Gastrocnemius medialis (tissue), 4 donors: ENCODE data around the gene AKAP17A.
"Not testable (repeated sequence)": the region's sequence is repeated elsewhere in the genome, so short reads cannot be mapped to it uniquely, and the experiment has no call there.

ENCODE experiments used
- POLR2A ChIP-seq, 2 donors: fragments of 450-650 bp; IDR thresholded peaks; one replicate each; pipeline ENCODE4 v1.6.1; 2017; ENCODE audit warnings: antibody characterized with exemption in 2 of 2, mild to moderate bottlenecking in 2 of 2, moderate library complexity in 2 of 2
- TF ChIP-seq, protein P1 (sequence below), 5 experiments: fragments of 450-650 bp in 3 of 5; fragments of 200-600 bp in 2 of 5; sonication (generic) in 2 of 5; IDR thresholded peaks in 4 of 5; conservative IDR thresholded peaks in 1 of 5; 1 replicate in 4 of 5; 2 replicates in 1 of 5; pipeline ENCODE4 v1.5.1; 2016 to 2019; ENCODE audit warnings: antibody characterized with exemption in 5 of 5, mild to moderate bottlenecking in 3 of 5, moderate library complexity in 3 of 5

DNA sequence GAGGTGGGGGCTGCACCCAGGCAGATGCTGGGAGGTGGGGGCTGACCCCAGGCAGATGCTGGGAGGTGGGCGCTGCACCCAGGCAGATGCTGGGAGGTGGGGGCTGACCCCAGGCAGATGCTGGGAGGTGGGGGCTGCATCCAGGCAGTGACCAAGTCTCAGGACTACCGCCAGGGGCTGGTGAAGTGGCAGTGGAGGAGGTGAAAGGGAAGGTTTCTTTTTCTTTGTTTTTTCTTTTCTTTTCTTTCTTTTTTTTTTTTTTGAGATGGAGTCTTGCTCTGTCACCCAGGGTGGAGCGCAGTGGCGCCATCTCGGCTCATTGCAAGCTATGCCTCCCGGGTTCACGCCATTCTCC, 33.4 kb downstream of the AKAP17A start:
- TF ChIP-seq, protein P1, sequence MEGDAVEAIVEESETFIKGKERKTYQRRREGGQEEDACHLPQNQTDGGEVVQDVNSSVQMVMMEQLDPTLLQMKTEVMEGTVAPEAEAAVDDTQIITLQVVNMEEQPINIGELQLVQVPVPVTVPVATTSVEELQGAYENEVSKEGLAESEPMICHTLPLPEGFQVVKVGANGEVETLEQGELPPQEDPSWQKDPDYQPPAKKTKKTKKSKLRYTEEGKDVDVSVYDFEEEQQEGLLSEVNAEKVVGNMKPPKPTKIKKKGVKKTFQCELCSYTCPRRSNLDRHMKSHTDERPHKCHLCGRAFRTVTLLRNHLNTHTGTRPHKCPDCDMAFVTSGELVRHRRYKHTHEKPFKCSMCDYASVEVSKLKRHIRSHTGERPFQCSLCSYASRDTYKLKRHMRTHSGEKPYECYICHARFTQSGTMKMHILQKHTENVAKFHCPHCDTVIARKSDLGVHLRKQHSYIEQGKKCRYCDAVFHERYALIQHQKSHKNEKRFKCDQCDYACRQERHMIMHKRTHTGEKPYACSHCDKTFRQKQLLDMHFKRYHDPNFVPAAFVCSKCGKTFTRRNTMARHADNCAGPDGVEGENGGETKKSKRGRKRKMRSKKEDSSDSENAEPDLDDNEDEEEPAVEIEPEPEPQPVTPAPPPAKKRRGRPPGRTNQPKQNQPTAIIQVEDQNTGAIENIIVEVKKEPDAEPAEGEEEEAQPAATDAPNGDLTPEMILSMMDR (IDR thresholded peaks at IDR 0.05 in 4 of 5, conservative IDR thresholded peaks at IDR 0.05 in 1 of 5) = not testable (repeated sequence)
- TF ChIP-seq POLR2A (IDR thresholded peaks at IDR 0.05) = not testable (repeated sequence)
